Cerebellar nuclear complex (tissue), 1 donor: ENCODE measurements around the gene KASH5.
"Not testable (repeated sequence)": the region's sequence is repeated elsewhere in the genome, so short reads cannot be mapped to it uniquely, and the experiment has no call there.

Source experiments
- DNase-seq, 2 experiments: peaks; one replicate each; lab custom pipeline; 2025; lab: John Stamatoyannopoulos, UW

The KASH5 gene

GRCh38 chr19:49362048-49362928, 25.8 kb upstream of the KASH5 start, which contains the start of gene TEAD2:
Gene TEAD2 (minus strand): TSS chr19:49362416. CDS start chr19:49360075, 2,341 bp downstream.
- no peak for DNase-seq

GRCh38 chr19:49362929-49363267, 25.2 kb upstream of the KASH5 start:
- no peak for DNase-seq

DNA sequence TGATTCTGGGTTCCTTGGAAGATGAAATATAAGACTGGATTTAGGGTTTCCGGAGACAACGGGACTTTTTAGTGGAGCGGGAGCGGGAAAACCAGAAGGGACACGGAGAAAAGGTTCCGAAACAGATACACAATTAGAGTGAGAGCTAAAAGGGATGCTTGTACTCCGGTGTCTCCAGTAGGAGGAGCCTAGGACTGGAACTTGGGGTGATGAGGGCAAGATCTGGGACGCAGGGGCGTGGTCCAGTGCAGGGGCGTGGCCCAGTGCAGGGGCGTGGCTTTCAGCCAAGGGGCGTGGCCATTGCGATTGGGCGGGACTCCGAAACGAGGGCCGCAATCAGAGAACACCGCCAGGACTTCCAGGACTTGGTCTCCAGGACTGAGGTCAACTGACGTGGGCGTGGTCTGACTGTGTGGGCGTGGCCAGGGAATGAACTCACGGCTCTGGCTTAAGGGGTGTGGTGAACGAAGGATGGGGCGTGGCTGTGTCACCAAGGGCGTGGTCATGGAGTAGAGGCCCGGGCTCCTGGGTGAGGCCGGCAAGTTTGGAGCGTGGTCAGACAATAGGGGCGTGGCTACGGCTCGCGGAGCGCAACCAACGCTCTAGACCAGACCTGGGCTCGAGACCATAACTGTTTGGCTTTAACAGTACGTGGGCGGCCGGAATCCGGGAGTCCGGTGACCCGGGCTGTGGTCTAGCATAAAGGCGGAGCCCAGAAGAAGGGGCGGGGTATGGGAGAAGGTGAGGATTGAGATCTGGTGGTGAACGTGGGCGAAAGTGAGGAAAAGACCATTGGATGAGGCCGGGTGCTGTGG, 24.6 kb upstream of the KASH5 start, which contains the start of gene DKKL1:
DKKL1 (plus strand) TSS at position 610 of the 815 bp plus-strand sequence; CDS start at position 732, 122 bp downstream.
- DNase-seq: no peak

DNA sequence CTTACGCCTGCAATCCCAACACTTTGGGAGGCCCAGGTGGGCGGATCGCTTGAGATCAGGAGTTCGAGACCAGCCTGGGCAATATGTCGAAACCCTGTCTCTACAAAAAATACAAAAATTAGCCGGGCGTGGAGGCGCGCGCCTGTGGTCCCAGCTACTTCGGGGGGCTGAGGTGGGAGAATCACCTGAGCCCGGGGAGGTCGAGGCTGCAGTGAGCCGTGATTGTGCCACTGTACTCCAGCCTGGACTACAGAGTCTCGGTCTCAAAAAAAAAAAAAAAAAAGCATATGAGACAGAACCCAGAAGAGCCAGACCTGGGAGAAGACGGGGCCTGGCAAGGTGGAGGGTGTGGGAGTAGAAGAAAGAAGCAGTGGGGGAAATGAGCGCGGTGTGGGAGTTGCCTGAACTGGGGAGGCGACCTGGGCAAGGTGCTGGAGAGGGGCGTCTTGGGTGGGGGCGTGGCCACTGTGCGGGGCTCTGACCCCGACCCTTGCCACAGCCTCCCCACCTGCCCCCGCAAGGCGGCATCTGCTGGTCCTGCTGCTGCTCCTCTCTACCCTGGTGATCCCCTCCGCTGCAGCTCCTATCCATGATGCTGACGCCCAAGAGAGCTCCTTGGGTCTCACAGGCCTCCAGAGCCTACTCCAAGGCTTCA, 23.8 kb upstream of the KASH5 start:
- no peak for DNase-seq

GRCh38 chr19:49366110-49366509, 21.9 kb upstream of the KASH5 start:
- DNase-seq: no peak

DNA sequence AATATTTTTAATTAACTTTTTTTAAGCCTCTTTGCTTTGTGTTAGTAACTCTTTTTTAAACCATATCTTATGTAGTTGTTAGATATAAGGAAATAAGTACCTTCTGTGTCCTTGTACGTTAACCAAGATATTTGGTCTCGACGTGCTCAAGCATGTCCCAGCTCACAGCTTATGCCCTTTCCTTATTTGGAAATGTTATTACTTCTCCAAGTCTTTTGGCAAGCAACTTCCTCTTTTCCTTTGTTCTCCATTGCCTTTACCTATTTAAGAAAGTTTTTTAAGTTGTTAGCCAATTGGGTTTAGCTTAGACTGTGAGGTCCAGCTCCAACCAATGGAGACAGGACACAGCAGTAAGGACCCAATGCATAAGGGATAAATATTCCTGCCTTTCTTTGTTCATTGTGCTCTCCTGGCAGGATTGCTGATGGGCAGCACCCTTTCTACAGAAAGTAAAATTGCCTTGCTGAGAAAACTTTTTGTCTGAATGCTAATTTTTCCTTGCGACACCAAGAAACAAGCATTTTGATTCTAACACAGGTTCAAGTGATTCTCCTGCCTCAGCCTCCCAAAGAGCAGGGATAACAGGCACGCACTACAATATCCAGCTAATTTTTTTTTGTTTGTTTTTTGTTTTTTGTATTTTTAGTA, 19.2 kb upstream of the KASH5 start:
- no peak for DNase-seq

GRCh38 chr19:49371184-49371583, 16.9 kb upstream of the KASH5 start:
- DNase-seq: no peak

GRCh38 chr19:49373174-49373573, 14.9 kb upstream of the KASH5 start:
- not testable (repeated sequence) for DNase-seq

DNA sequence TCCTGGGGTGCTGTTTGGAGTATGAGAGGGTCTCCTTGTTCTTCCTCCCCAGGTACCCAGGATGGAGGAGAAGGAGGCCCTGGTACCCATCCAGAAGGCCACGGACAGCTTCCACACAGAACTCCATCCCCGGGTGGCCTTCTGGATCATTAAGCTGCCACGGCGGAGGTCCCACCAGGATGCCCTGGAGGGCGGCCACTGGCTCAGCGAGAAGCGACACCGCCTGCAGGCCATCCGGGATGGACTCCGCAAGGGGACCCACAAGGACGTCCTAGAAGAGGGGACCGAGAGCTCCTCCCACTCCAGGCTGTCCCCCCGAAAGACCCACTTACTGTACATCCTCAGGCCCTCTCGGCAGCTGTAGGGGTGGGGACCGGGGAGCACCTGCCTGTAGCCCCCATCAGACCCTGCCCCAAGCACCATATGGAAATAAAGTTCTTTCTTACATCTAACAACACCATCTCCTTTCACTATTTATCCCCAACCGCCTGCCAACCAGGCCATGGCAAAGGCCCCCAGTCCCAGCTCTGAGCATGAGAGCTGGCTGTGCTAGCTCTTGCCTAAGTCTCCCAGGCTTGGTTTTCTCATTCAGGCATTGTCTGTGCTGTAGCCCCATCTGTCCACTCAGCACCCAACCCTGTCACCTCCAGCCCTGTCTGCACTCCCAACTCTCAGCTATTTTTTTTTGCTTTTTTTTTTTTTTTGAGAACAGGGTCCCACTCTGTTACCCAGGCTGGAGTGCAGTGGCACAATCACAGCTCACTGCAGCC, 13.2 kb upstream of the KASH5 start:
- no peak for DNase-seq

- no peak for DNase-seq
These were observed 9.5 kb upstream of the KASH5 start for GRCh38 chr19:49378512-49378911.

GRCh38 chr19:49380391-49380790, 7.7 kb upstream of the KASH5 start:
- DNase-seq: no peak

- no peak for DNase-seq
These were observed 5.4 kb upstream of the KASH5 start for GRCh38 chr19:49382639-49383038.

DNA sequence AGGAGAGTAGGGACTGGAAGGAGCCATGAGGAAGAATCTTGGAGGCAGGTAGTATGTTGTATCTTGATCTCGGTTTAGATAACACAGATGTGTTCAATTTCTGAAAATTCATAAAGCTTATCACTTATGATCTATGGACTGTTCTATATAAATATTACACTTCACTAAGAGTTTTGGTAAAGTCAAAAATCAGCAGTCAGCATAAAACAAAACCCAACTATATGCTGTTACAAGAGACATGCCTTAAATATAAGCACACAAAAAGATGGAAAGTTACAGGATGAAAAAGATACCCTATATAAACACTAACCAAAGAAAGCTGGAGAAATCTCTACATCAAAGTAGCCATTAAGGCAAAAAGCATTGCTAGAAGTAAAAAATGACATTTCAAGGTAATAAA, 4.5 kb upstream of the KASH5 start:
- no peak for DNase-seq

DNA sequence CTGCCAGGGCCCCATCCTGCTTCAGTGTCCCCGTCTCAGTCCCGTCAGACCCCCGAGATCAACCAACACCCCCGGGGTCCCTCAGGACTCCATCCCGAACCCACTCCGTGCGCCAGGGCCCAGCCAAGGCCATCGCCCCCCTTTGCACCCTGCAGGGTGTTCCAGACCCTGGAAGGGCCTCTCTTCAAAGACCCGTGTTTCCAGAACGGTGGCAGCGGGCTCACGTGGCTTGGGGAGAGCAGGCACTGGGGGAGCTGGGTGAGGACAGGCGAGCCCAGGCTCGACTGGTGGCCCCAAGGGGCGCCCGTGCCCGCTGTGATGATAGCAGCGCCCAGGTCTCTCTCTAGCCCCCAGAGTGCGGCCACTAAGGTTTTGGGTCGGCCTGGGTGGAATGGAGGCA, 1.4 kb downstream of the KASH5 start:
- no peak for DNase-seq

- DNase-seq: no peak
These were observed 2.3 kb downstream of the KASH5 start for GRCh38 chr19:49390131-49390928.

- no peak for DNase-seq
These were observed 2.9 kb downstream of the KASH5 start for GRCh38 chr19:49390929-49391359.

GRCh38 chr19:49391581-49392399, 3.7 kb downstream of the KASH5 start:
- peak; percentile 42 to 89 for DNase-seq

- no peak for DNase-seq
These were observed 5.8 kb downstream of the KASH5 start for GRCh38 chr19:49393881-49394280.
